GM12873 (cell line): ENCODE measurements around the gene PHYKPL.
A peak's percentile ranks its signal among the peaks of the same experiment; 100 is the strongest.

Experiments used
- TF ChIP-seq, protein P1 (sequence below): IDR thresholded peaks from 2 replicates; pipeline ENCODE4 v1.5.1; 2012; ENCODE audit warnings: low read depth, mild to moderate bottlenecking, moderate library complexity, low read length, control low read depth; ENCODE audit not compliant: insufficient read depth; ENCODE audit errors: missing control alignments

The PHYKPL gene

DNA sequence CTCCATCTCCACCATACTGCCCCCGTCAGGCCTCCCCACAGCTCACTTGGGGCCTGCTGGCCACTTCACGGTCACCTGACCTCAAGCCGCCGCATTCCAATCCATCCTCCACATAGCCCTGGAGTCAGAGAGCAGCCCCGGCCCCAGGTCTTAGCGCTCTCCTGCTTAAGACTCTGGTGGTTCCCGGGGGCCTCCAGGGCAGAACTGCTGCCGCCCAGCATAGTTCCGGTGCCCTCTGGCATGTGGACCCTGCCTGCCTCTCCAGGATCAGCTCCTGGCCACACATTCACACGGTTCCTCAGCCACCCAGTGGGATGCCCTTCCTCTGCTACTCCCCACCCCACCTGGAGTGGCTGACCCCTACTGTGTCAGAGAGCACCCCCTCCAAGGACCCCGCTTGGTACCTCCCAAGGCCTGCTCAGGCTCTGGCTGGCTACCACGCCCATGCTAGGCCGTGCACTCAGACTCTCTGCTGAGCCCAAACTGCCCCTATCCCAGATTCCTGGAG is 8.7 kb downstream of the PHYKPL start:
- TF ChIP-seq, protein P1, sequence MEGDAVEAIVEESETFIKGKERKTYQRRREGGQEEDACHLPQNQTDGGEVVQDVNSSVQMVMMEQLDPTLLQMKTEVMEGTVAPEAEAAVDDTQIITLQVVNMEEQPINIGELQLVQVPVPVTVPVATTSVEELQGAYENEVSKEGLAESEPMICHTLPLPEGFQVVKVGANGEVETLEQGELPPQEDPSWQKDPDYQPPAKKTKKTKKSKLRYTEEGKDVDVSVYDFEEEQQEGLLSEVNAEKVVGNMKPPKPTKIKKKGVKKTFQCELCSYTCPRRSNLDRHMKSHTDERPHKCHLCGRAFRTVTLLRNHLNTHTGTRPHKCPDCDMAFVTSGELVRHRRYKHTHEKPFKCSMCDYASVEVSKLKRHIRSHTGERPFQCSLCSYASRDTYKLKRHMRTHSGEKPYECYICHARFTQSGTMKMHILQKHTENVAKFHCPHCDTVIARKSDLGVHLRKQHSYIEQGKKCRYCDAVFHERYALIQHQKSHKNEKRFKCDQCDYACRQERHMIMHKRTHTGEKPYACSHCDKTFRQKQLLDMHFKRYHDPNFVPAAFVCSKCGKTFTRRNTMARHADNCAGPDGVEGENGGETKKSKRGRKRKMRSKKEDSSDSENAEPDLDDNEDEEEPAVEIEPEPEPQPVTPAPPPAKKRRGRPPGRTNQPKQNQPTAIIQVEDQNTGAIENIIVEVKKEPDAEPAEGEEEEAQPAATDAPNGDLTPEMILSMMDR, result no peak

DNA sequence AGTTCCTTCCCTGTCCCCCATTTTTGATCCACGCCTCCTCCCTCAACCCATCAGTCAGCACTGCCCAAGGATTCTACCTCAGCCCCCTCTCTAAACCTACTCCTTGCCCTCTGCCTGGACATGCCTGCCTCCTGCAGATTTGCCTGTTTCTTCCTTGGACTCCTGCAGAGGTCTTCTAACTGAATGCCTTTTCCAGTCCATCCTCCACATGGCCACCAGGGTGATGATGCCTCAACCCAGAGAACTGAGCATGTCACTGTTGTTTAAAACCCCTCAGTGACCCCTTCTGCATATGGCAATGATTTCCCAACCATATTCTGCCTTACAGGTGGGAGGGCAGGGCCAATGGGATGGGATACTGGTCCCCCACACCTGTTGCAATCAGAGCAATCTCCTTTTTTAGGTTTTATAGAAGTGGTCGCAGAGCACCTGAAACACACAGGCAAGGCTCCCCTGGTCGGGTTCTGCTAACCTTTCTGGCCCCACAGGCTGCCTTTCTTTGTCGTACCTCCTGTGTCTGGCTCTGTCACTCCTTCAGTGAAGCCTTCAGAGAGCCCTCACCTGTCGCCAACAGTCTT is 9.3 kb downstream of the PHYKPL start:
- TF ChIP-seq, protein P1, result peak; percentile 5

DNA sequence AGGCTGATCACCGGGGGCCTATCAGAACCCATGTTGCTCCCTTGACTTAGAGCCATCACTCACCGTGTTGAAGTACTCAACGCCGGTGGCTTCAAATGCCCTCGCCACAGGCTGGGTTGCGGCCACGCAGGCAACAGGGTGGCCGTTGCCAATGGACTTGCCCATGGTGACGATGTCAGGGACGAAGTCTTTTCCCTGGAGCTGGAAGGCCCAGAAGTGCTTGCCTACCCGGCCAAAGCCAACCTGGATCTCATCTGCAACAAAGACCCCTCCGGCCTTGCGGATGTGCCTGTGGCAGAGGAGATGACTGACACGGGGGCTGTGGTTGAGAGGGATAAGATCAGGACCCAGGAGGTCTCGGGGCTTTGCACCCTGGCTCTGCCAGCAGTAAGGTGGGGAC is 10.3 kb downstream of the PHYKPL start:
- TF ChIP-seq, protein P1, result no peak

DNA sequence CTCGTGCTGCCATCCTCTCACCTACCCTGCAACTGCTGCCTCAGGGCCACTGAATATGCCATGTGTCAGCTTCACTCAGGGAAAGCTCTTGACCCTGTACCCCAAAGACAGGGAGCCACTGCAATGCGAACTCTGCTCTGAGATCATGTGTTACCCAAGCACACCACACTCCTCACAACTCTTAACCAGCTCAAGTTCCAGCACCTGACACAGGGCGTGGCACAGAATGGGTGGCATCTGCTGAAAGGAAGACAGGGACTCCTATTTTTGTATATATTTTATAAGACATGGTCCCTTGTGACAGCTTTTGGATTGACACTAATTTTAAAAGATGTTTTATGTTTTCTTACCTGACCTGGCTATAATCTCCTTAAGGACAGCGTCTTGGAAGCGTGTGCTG is 10.7 kb downstream of the PHYKPL start:
- TF ChIP-seq, protein P1, result no peak

DNA sequence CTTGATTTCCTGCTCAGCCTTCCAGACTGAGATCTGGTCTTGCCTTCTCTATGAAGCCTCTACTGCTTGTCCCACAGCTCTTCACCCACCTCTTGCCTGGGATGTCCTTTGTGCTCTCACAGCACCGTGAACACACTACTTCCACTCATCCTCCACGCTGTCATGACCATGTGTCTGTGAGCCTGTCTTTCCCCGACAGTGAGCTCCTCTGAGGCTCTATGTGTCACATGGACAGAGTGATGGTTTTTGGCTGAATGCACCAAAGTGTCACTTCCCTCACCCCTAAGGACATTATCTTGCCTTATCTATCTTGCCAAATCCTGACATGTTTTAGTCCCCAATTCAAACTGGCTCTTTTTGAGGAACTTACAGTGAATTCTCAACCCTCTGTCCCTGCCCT is 11.3 kb downstream of the PHYKPL start:
- TF ChIP-seq, protein P1, result no peak

DNA sequence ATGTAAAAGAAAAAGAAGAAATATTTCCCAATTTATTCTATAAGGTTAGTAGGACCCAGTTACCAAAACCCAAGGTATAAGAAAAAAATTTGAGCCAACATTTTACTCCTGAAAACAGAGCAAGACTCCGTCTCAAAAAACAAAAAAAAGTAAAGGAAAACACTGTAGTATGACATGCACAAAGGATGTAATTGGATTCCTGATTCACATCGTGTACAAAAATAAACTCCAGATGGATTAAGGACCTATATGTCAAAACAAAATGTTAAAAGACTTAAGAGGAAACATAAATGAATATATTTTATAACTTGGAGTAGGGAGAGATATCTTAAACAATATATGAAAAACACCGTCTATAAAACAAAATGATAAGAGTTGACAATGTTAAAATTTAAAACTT is 13.8 kb downstream of the PHYKPL start:
- TF ChIP-seq, protein P1, result no peak

DNA sequence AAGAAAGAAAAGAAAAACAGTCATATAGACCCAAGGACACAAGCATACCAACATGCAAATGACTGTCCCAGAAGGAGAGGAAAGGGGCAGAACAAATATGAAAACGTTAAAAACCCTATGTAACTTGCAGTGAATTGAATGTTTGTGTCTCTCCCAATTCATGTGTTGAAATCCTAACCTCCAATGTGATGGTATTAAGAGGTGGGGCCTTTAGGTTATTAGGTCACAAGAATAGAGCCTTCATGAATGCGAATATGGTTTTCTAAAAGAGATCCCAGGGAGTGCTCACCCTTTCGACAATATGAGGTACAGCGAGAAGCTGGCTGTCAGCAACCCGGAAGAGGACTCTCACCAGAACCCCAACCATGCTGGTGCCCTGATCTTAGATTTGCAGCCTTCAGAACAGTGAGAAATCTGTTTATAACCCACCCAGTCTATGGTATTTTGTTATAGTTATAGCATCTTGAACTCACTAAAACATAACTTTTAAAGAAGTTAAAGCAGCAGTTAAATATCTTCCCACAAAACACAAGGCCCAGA is 14.3 kb downstream of the PHYKPL start:
- TF ChIP-seq, protein P1, result no peak
